Esophagus muscularis mucosa (tissue), 3 donors: ENCODE data around the gene NSD2.

Experiments used
- CTCF ChIP-seq, 3 experiments: fragments of 200-600 bp in 2 of 3; fragments of 450-650 bp in 1 of 3; sonication (generic) in 2 of 3; IDR thresholded peaks; one replicate each; pipeline ENCODE4 v1.5.1; 2017 to 2019; ENCODE audit warnings: antibody characterized with exemption in 3 of 3, mild to moderate bottlenecking in 2 of 3, moderate library complexity in 1 of 3
- EP300 ChIP-seq: sonication (generic); formaldehyde crosslinking; IDR thresholded peaks from one replicate; pipeline ENCODE4 v1.6.1; 2017; ENCODE audit warnings: antibody characterized with exemption

GRCh38 chr4:1831331-1831730 is 39.9 kb upstream of the NSD2 start:
- no peak for TF ChIP-seq CTCF (IDR thresholded peaks at IDR 0.05)
- no peak for TF ChIP-seq EP300
